GM18870 (cell line): Measurements from ENCODE around the gene UQCC5.

Experiments
- ATAC-seq: cut with Tn5 transposase; IDR thresholded peaks from one replicate; pipeline ENCODE4 v1.9.1; 2021; ENCODE audit warnings: moderate library complexity; ENCODE audit not compliant: unreplicated experiment

UQCC5 gene

DNA sequence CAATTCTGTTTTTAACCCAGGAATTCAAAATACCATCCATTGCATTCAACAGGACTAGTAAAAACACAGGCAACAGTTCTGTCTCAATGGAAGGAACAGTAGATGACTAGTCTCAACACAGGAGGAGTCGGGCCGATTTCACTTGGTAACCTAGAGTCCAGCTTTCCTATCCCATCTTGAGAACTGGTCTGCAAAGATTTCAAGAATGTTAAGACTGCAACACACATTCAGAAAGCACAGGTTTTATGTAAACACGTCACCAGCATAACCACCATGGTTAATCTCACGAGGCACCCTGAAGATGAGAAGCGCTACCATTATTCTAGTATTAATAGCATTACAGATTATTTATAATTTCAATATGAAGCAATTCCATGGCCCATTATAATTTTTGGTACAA, 22.0 kb downstream of the UQCC5 start:
- ATAC-seq = no peak

DNA sequence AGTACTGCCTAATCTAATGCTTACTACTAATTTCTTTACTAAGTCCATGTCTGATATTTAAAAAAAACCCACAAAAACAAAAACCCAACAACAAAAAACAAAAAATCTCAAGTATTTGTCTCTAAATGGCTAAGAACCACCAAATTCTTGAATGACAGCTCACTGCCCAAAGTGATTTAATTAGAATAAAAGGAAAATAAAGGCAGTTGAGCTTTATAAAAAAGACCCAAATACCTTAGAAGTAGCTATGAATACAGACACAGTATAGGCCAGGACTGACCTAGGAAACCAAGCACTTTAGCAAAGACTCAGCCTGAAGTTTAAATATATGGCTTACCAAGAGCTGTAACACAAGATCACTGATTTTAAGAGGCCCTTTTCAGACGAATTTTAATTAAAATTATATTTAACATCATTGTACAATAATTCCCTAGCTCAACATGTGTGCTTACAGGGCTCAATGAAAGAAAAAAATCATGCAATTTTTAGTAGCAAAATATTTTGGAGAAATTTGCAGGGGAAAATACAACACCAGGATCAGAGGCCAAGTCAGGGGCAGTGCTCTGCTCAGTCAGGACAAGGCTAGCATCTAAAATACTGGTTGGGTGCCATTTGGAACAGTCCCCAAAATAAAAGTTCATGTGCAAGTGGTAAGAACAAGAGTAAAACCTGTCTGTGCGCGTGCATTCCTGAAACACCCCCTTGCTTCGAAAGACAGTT, 24.8 kb downstream of the UQCC5 start:
- ATAC-seq = no peak

DNA sequence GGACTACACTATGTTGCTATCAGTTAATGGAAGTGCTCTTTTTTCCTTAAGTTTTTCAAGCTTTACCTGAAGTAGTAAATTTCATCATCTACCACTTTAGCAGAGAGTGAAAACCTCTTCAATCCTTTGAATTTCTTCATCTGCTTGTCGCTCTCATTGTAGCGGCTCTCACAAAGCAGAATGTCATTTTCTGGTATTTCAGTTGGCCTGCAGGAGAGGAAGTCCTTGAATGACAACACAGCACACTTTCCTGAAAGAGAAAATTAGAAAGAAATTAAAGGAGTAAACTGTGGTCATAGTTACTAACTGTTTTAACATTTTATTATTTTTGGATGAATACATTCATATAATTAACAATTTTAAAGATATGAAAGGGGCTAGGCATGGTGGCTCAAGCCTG, 27.6 kb downstream of the UQCC5 start:
- ATAC-seq = no peak

DNA sequence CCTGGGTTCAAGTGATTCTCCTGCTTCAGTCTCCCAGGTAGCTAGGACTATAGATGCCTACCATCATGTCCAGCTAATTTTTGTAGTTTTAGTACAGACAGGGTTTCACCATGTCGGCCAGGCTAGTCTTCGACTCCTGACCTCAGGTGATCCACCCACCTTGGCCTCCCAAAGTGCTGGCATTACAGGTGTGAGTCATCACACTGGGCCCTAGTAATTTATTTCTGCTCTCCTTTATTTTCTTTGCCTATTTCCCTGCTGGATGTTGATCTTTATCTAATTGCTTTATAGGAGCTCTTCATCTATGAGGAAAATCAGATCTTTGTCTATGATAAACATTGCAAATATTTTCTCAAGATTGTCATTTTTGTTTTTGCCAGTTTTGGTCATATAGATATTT, 31.7 kb downstream of the UQCC5 start:
- no peak for ATAC-seq

DNA sequence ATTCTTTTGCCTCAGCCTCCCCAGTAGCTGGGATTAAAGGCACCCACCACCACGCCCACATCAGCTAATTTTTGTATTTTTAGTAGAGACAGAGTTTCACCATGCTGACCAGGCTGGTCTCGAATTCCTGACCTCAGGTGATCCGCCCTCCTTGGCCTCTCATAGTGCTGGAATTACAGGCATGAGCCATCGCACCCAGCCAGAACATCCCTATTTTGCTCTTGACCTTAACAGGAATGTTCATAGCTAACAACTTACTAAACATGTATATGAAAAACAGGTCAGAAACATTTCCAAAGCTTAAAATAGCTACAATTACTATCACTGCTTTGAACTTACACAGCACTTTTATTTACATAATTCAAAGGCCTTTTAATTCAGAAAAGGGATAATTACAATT, 33.7 kb downstream of the UQCC5 start:
- ATAC-seq = no peak

DNA sequence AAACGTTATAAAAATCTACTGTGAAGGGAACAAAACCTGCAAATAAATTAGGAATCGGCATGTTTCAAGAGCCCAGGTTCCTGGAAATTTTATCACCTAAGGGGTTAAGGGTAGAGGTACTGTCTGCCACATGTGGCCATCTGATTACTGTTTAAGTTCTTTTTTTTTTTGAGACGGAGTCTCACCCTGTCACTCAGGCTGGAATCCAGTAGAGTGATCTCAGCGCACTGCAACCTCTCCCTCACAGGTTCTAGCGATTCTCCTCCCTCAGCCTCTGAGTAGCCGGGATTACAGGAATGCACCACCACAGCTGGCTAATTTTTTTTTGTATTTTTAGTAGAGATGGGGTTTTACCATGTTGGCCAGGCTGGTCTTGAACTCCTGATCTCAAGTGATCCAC, 35.8 kb downstream of the UQCC5 start:
- ATAC-seq = no peak

DNA sequence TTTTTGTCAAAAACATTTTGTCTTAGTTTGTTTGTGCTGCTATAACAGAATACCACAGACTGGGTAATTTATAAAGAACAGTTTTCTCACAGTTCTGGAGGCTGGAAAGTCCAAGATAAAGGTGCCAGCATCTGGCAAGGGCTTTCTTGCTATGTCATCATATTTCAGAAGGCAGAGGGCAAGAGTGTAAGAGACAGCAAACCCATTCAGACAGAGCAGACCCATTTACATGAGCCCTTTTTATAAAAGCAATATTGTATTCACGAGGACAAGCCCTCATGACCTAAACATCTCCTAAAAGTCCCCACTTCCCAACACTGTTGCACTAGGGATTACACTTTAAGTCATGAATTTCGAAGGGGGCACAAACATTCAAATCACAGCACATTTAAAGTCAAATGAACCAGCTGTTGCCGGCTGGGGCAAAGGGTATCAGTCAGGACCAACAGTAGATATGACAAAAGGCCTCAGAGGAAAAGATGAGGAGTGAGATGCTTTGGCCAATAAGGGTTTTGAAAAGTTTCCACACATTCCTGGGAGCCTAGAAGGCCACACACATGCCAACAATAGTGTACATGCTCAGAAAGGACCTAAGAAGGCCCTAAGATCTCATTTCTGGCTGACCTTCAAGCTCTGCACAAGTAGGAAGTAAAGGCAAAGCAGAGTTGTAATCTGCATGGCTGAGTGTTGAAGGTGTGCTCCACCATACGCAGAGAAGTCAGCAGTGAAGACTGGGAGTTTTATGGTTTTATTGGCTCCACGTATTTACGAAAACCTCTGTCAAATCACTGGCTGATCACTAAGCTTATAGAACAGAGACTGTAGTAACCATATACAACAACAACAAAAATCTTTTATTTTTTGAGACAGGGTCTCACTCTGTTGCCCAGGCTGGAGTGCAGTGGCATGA, 37.9 kb downstream of the UQCC5 start:
- no peak for ATAC-seq
